GM20000 (cell line): Measurements from ENCODE around the gene C8A.

Experiments
- DNase-seq: peaks from one replicate; pipeline ENCODE4 v3.0.0; 2012; ENCODE audit warnings: low spot score
- TF ChIP-seq, protein P1 (sequence below): IDR thresholded peaks from 2 replicates; pipeline ENCODE4 v1.5.1; 2012; ENCODE audit warnings: mild to moderate bottlenecking, control low read depth; ENCODE audit errors: extremely low read depth, missing control alignments

Gene C8A

GRCh38 chr1:56929492-56929891, 74.9 kb downstream of the C8A start:
- DNase-seq = no peak
- TF ChIP-seq, protein P1, sequence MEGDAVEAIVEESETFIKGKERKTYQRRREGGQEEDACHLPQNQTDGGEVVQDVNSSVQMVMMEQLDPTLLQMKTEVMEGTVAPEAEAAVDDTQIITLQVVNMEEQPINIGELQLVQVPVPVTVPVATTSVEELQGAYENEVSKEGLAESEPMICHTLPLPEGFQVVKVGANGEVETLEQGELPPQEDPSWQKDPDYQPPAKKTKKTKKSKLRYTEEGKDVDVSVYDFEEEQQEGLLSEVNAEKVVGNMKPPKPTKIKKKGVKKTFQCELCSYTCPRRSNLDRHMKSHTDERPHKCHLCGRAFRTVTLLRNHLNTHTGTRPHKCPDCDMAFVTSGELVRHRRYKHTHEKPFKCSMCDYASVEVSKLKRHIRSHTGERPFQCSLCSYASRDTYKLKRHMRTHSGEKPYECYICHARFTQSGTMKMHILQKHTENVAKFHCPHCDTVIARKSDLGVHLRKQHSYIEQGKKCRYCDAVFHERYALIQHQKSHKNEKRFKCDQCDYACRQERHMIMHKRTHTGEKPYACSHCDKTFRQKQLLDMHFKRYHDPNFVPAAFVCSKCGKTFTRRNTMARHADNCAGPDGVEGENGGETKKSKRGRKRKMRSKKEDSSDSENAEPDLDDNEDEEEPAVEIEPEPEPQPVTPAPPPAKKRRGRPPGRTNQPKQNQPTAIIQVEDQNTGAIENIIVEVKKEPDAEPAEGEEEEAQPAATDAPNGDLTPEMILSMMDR = no peak

DNA sequence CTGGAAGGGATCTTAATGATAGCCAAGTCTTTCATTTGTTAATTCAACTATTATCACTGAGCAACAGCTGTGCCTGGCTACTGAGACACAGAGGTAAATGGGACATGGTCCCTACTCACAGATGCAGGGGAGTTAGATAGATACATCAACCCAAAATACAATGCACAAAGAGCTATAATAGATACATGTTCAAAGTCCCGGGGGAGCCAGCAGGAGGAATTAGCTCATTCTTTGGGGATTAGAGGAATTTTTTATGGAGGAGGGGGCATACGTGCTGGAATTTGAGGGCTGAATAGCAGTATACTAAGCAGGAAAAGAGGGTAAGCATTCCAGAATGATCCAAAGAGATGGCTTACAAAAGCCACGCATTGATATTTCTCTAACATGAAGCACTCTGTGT, 76.6 kb downstream of the C8A start:
- TF ChIP-seq, protein P1 = no peak
- no peak for DNase-seq

DNA sequence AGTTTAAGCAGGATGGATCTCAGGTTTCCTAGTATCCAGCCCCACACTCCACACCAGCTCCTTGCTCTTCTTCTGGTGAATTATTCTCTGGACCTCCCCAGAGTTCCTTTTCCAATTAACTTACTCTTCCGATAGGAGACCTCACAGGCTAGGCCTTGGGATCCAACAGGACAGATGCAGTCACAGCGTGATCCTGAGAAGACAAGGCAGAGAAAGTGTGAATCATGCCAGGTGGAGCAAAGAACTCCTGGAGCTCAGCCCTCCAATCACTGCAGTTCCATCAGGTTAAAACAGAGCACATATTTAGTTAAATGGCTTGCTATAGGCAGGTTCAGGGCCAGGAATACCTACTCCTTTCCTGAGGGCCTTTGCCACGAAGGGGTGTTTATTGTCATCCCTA, 77.1 kb downstream of the C8A start:
- DNase-seq = no peak
- TF ChIP-seq, protein P1 = no peak

- TF ChIP-seq, protein P1 = no peak
- no peak for DNase-seq
Measured at GRCh38 chr1:56933161-56933560, 78.6 kb downstream of the C8A start.

DNA sequence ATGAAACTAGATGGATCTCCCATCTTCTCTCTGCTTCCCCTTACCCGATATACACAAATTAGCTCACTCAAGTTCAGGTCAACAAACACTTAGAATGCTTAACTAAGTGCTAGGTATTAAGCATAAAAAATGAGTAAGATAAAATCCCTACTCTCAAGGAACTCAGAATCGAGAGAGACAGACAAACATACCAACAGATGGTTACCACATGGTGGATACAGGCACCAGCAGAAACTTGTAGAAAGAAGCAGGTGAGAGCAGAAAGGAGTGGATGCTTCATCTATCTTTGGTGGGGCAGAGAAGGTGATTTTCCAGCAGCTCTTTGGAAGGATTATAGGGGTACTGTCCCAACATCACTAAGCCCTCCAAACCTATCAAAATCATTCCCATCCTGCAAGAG, 79.0 kb downstream of the C8A start:
- TF ChIP-seq, protein P1 = no peak
- DNase-seq = no peak

GRCh38 chr1:56934430-56935060, 79.9 kb downstream of the C8A start:
- TF ChIP-seq, protein P1 = no peak
- no peak for DNase-seq

GRCh38 chr1:56938646-56939045, 84.0 kb downstream of the C8A start:
- no peak for DNase-seq
- TF ChIP-seq, protein P1 = no peak
